GM23338 (cell line): Measurements from ENCODE around the gene PCDH10. TPM values are rescaled to one million over a fixed set of nuclear protein-coding genes. Genes with fewer than 3 reads are reported as not detected.

Experiments used
- ATAC-seq: fragments of 200-7000 bp; cut with Tn5 transposase; 3 replicates; pipeline ENCODE4 v1.9.1; 2020
- DNase-seq: peaks from one replicate; pipeline ENCODE4 v3.0.0-alpha.2; 2015; ENCODE audit warnings: low spot score
- H2AFZ ChIP-seq: fragments of 200-600 bp; sonication (generic); 2 replicates; pipeline ENCODE4 v1.8.0; 2016; ENCODE audit warnings: antibody characterized with exemption, mild to moderate bottlenecking, moderate library complexity
- H3F3A ChIP-seq: fragments of 200-600 bp; sonication (generic); replicated peaks from 2 replicates; pipeline ENCODE4 v1.8.0; 2017; ENCODE audit warnings: antibody characterized with exemption, mixed run types, low read depth
- H3K27ac ChIP-seq: fragments of 200-600 bp; sonication (generic); 2 replicates; pipeline ENCODE4 v1.6.1; 2016; ENCODE audit warnings: low read depth
- H3K27me3 ChIP-seq: fragments of 200-600 bp; sonication (generic); 2 replicates; pipeline ENCODE4 v1.8.0; 2016; ENCODE audit warnings: mild to moderate bottlenecking, mixed run types, moderate library complexity; ENCODE audit not compliant: insufficient read depth
- H3K36me3 ChIP-seq: fragments of 200-600 bp; sonication (generic); 2 replicates; pipeline ENCODE4 v1.8.0; 2016; ENCODE audit warnings: mild to moderate bottlenecking; ENCODE audit not compliant: insufficient read depth
- H3K4me1 ChIP-seq: fragments of 200-600 bp; sonication (generic); 2 replicates; pipeline ENCODE4 v1.8.0; 2016; ENCODE audit warnings: mild to moderate bottlenecking, moderate library complexity; ENCODE audit not compliant: insufficient read depth
- H3K4me2 ChIP-seq: fragments of 200-600 bp; sonication (generic); 2 replicates; pipeline ENCODE4 v1.7.1; 2017; ENCODE audit warnings: mixed run types
- H3K4me3 ChIP-seq: fragments of 200-600 bp; sonication (generic); 2 replicates; pipeline ENCODE4 v1.6.1; 2016; ENCODE audit warnings: mixed run types
- H3K79me2 ChIP-seq: fragments of 200-600 bp; sonication (generic); replicated peaks from 2 replicates; pipeline ENCODE4 v1.8.0; 2017; ENCODE audit warnings: mild to moderate bottlenecking; ENCODE audit not compliant: insufficient read depth
- H3K9me2 ChIP-seq: fragments of 200-600 bp; sonication (generic); 2 replicates; pipeline ENCODE4 v1.8.0; 2017; ENCODE audit not compliant: insufficient read depth
- H4K20me1 ChIP-seq: fragments of 200-600 bp; sonication (generic); replicated peaks from 2 replicates; pipeline ENCODE4 v1.8.0; 2017; ENCODE audit warnings: mild to moderate bottlenecking; ENCODE audit not compliant: insufficient read depth
- H3K27ac Mint-ChIP-seq: 2 replicates; pipeline ENCODE4 v1.8.0; 2020; ENCODE audit warnings: inconsistent platforms, mild to moderate bottlenecking, moderate library complexity, mixed read lengths
- H3K27me3 Mint-ChIP-seq: 3 replicates; pipeline ENCODE4 v1.8.0; 2022; ENCODE audit warnings: low read depth, mild to moderate bottlenecking, moderate library complexity, mixed read lengths, inconsistent platforms; ENCODE audit not compliant: insufficient read depth, poor library complexity
- H3K36me3 Mint-ChIP-seq: 3 replicates; pipeline ENCODE4 v1.8.0; 2021; ENCODE audit warnings: low read depth, mild to moderate bottlenecking, inconsistent platforms, moderate library complexity, mixed read lengths
- H3K4me1 Mint-ChIP-seq: 3 replicates; pipeline ENCODE4 v1.8.0; 2020; ENCODE audit warnings: mild to moderate bottlenecking, inconsistent platforms, mixed read lengths
- H3K4me3 Mint-ChIP-seq: 3 replicates; pipeline ENCODE4 v1.8.0; 2021; ENCODE audit warnings: moderate library complexity, mild to moderate bottlenecking, inconsistent platforms, mixed read lengths
- H3K9me3 Mint-ChIP-seq: 3 replicates; pipeline ENCODE4 v1.8.0; 2020; ENCODE audit warnings: moderate library complexity, mild to moderate bottlenecking, inconsistent platforms, mixed read lengths
- CREB1 ChIP-seq: fragments of 250-450 bp; sonication (Bioruptor Pico); IDR thresholded peaks from 2 replicates; pipeline ENCODE4 v1.5.0; 2020; ENCODE audit warnings: low read depth, mild to moderate bottlenecking, moderate library complexity
- CTCF ChIP-seq, 2 experiments: fragments of 200-600 bp in 1 of 2; sonication (generic) in 1 of 2; conservative IDR thresholded peaks; 2 replicates each; pipeline versions ENCODE4 v1.5.1 to v1.6.1; 2016 to 2017; ENCODE audit warnings: antibody characterized with exemption in 2 of 2, low read depth in 2 of 2, mild to moderate bottlenecking in 2 of 2, moderate library complexity in 1 of 2
- ETS1 ChIP-seq: IDR thresholded peaks from 2 replicates; pipeline ENCODE4 v1.6.1; 2016; ENCODE audit warnings: antibody characterized with exemption
- EZH2 ChIP-seq: fragments of 200-600 bp; sonication (generic); IDR thresholded peaks from one replicate; pipeline ENCODE4 v1.8.0; 2017; ENCODE audit warnings: antibody characterized with exemption, mild to moderate bottlenecking, low read depth; ENCODE audit not compliant: unreplicated experiment
- EZH2phosphoT487 ChIP-seq: fragments of 200-600 bp; sonication (generic); IDR thresholded peaks from one replicate; pipeline ENCODE4 v1.8.1; 2018; ENCODE audit warnings: antibody characterized with exemption; ENCODE audit not compliant: unreplicated experiment
- JUNB ChIP-seq: IDR thresholded peaks from one replicate; pipeline ENCODE4 v1.6.1; 2016; ENCODE audit warnings: antibody characterized with exemption; ENCODE audit not compliant: unreplicated experiment
- POLR2AphosphoS5 ChIP-seq: IDR thresholded peaks from 2 replicates; pipeline ENCODE4 v1.6.1; 2016; ENCODE audit warnings: antibody characterized with exemption, low read depth
- STAT1 ChIP-seq: IDR thresholded peaks from one replicate; pipeline ENCODE4 v1.6.1; 2016; ENCODE audit warnings: antibody characterized with exemption; ENCODE audit not compliant: unreplicated experiment
- ZNF114 ChIP-seq: fragments of 250-450 bp; sonication (Bioruptor Pico); IDR thresholded peaks from 2 replicates; pipeline ENCODE4 v1.5.0; 2020; ENCODE audit warnings: mild to moderate bottlenecking, moderate library complexity
- ZNF331 ChIP-seq: fragments of 250-450 bp; sonication (Bioruptor Pico); IDR thresholded peaks from 2 replicates; pipeline ENCODE4 v1.5.0; 2020; ENCODE audit warnings: low read depth, mild to moderate bottlenecking, moderate library complexity
- ZNF462 ChIP-seq: fragments of 250-450 bp; sonication (Bioruptor Pico); IDR thresholded peaks from 2 replicates; pipeline ENCODE4 v1.5.0; 2020; ENCODE audit warnings: mild to moderate bottlenecking, moderate library complexity
- polyA plus RNA-seq: library from polyadenylated mRNA; unstranded; fragments of >200 nt; fragmentation: Nextera tagmentation; extraction: Ambion mirVana; gene quantifications from 2 replicates; pipeline ENCODE4 v1.2.1, GENCODE V29; 2016
- total RNA-seq: library from RNA; depleted of rRNA; stranded (reverse); fragments of >200 nt; shearing (Covaris generic); gene quantifications from 2 replicates; pipeline ENCODE4 v1.2.3, GENCODE V29; 2014
- TF ChIP-seq, protein P1 (sequence below): IDR thresholded peaks from one replicate; pipeline ENCODE4 v1.6.1; 2018; ENCODE audit warnings: antibody characterized with exemption; ENCODE audit not compliant: unreplicated experiment

Gene PCDH10
- total and polyA plus RNA-seq, 2 experiments from 2014 or later = 1.2 to 4.0 TPM

- Histone ChIP-seq H3K9me2 (no peaks in the 10 kb centered on the region), H3F3A (no peaks in the 10 kb centered on the region), H3K36me3 (no peaks in the 10 kb centered on the region), H3K4me1 (no peaks in the 10 kb centered on the region), H3K27me3 (no peaks in the 10 kb centered on the region), H3K79me2 (no peaks in the 10 kb centered on the region), H3K4me2 (no peak overlapping the region), H3K27ac (no peak overlapping the region), H2AFZ (no peak overlapping the region), H3K4me3 (no peak overlapping the region), H4K20me1 (no peaks in the 10 kb centered on the region)
- Mint-ChIP-seq H3K9me3 (no peaks in the 10 kb centered on the region), H3K36me3 (no peaks in the 10 kb centered on the region), H3K27me3 (no peaks in the 10 kb centered on the region), H3K27ac (no peak overlapping the region), H3K4me3 (no peak overlapping the region), H3K4me1 (no peaks in the 10 kb centered on the region)
- TF ChIP-seq EZH2 (no peak), CTCF (conservative IDR thresholded peaks at IDR 0.05; ENCODE audit: low read depth in 2 of 2) (no peak), ETS1 (no peak), ZNF462 (CRISPR knock-in tag) (no peak), ZNF331 (CRISPR knock-in tag) (no peak), ZNF114 (CRISPR knock-in tag) (no peak), CREB1 (CRISPR knock-in tag) (no peak), EZH2phosphoT487 (no peak), POLR2AphosphoS5 (no peak), STAT1 (no peak), JUNB (no peak)
- TF ChIP-seq, protein P1, sequence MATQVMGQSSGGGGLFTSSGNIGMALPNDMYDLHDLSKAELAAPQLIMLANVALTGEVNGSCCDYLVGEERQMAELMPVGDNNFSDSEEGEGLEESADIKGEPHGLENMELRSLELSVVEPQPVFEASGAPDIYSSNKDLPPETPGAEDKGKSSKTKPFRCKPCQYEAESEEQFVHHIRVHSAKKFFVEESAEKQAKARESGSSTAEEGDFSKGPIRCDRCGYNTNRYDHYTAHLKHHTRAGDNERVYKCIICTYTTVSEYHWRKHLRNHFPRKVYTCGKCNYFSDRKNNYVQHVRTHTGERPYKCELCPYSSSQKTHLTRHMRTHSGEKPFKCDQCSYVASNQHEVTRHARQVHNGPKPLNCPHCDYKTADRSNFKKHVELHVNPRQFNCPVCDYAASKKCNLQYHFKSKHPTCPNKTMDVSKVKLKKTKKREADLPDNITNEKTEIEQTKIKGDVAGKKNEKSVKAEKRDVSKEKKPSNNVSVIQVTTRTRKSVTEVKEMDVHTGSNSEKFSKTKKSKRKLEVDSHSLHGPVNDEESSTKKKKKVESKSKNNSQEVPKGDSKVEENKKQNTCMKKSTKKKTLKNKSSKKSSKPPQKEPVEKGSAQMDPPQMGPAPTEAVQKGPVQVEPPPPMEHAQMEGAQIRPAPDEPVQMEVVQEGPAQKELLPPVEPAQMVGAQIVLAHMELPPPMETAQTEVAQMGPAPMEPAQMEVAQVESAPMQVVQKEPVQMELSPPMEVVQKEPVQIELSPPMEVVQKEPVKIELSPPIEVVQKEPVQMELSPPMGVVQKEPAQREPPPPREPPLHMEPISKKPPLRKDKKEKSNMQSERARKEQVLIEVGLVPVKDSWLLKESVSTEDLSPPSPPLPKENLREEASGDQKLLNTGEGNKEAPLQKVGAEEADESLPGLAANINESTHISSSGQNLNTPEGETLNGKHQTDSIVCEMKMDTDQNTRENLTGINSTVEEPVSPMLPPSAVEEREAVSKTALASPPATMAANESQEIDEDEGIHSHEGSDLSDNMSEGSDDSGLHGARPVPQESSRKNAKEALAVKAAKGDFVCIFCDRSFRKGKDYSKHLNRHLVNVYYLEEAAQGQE = no peak
- ATAC-seq (no peak), DNase-seq (no peak)
These were observed 37.1 kb downstream of the PCDH10 start for GRCh38 chr4:133186210-133186609.
